NCI-H146 (cell line): ENCODE data around the gene MGST2.

Source experiments
- DNase-seq: peaks from one replicate; lab custom pipeline; 2025; lab: John Stamatoyannopoulos, UW

MGST2 gene

DNA sequence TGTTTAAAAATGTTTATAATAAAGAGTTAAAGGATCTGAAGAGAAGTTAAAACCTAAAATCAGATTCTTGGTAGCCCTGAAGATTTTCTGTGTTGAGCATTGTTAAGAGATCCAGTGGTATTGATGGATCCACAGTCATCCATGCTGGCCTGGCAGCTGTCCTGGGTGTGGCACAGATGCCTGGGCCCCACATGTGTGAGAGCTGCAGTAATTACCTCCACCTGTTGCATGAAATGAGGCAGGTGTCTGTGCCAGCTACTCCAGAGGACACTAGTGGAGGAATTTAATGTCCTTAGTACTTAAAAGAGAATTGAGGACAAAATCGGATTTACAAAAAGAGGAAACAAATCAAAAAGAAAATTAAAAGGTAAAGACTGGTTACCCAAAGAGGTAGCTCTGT, 44.0 kb downstream of the MGST2 start:
- peak; percentile 39 for DNase-seq

- DNase-seq = no peak
Measured at GRCh38 chr4:139710073-139710472, 44.5 kb downstream of the MGST2 start.

DNA sequence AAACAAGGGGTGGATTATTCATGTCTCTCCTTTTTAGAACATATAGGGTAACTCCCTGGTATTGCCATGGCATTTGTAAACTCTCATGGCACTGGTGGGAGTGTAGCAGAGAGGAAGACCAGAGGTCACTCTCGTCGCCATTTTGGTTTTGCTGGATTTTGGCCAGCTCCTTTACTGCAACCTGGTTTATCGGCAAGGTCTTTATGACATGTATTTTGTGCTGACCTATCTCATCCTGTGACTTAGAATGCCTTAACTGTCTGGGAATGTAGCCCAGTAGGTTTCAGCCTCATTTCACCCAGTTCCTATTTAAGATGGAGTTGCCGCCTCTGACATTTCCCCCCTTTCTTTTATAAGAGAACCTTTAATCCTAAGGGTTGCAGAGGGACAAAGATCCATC, 45.8 kb downstream of the MGST2 start:
- no peak for DNase-seq

- DNase-seq = no peak
Measured at GRCh38 chr4:139712882-139713281, 47.3 kb downstream of the MGST2 start.

DNA sequence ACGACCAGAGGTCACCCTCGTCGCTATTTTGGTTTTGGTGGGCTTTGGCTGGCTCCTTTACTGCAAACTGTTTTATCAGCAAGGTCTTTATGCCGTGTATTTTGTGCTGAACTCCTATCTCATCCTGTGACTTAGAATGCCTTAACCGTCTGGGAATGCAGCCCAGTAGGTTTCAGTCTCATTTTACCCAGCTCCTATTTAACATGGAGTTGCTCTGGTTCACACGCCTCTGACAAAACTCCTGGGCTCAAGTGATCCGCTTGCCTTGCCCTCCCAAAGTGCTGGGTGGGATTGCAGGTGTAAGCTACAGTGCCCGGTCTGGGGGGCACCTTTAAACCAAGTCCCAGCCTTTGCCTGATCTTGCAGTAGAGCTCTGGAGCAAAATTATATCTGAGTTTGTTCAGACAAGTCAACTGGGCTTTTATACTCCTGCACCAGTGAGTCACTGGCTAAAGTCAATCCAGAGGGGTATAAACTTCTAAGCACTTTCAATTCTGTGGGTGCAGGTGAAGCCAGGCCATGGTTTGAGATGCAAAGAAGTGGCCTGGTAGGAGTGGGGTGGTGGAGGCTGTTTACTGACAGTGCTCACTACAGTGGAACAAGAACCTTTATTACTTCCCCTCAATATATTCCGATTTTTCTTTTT, 50.2 kb downstream of the MGST2 start:
- no peak for DNase-seq

DNA sequence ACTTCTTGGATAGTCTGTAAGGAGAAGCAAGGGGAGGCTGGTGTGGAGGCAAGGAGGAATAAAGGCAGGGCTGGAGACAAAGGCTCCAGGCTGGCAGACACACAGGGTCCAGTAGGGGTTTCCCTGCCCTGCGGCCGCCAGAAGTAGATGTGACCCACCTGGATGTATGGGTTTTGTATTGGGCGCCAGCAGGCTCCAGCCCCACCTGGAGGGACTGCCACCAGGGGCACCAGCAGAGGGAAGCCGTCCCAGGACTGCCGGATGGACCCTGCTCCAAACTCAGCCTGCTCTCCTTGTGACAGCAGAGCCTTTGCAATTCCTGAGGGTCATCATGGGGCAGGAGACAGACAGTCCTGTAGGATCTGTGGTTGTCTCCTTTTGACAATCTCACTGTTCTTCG, 52.7 kb downstream of the MGST2 start:
- no peak for DNase-seq

- DNase-seq = no peak
Measured at GRCh38 chr4:139718833-139719232, 53.2 kb downstream of the MGST2 start.

DNA sequence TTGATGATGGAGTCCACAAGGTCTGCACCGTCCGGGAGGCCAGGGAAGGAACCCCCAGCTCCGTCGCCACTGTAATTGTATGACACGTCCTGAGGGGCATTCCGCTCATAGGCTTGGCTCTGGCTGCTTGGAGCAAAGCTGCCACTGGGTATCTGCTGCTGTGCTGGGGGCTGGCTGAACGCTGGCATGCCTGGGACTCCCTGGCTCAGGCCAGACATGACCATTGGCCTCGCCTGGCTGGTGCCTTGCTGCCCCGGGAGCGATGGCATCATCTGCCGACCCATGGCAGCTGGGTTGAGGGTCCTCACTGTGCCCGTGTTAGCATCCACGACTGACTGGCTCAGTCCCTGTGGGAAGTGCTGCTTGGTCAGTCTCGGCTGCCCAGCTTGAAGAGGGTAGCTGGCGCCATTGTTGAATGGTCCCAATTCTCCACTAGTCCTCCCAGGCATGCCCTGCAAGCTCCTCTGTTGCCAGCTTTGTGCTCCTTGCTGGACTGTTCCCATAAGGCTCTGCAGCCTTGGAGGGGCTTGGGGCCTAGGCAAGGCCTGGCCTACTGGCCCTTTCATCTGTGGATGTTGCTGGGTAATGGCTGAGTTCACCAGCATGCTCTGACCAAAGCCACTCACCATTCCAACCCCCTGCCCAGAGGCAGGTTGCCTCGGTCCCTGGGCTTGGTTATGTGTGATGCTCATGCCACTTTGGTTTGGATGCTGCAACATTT, 53.9 kb downstream of the MGST2 start:
- DNase-seq = no peak

- DNase-seq = no peak
Measured at GRCh38 chr4:139720806-139721205, 55.2 kb downstream of the MGST2 start.

- DNase-seq = no peak
Measured at GRCh38 chr4:139721789-139722188, 56.2 kb downstream of the MGST2 start.

DNA sequence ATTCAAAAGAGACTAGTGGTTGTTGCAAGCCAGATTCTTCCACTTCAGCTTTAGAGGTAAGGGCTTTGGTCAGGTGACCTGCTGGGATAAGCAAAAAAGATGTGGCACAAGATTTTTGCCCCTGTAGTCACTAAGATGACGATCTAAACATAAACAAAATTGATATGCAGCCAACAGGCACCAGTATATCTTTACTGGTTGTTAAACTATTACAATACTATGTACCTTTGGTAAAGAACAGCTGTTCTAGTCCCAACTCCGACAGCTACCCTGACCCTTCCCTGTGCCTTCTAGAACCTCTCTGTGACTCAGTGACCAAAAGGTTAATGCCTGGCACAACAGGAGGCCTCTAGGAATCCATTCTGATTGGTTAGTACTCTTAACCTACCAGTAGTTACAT, 59.6 kb downstream of the MGST2 start:
- no peak for DNase-seq

GRCh38 chr4:139726615-139727014, 61.0 kb downstream of the MGST2 start:
- no peak for DNase-seq

DNA sequence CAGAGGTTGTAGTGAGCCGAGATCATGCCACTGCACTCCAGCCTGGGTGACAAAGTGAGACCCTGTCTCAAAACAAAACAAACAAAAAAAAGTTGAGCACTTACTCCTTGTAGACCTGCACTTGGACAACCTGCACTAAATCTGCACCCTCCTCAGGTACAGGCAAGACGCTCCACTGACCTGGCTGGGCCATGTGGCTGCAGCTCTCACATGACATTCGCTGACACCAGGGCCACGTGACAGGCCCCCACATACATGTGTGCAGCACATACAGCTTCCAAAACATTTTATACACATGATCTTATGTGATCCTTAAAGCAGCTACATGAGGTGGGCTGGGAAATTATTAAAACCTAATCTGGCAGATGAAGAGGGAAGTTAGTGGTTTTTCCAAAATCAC, 62.5 kb downstream of the MGST2 start:
- DNase-seq = no peak

GRCh38 chr4:139728840-139729239, 63.2 kb downstream of the MGST2 start:
- peak; percentile 95 for DNase-seq

GRCh38 chr4:139732991-139733570, 67.5 kb downstream of the MGST2 start:
- no peak for DNase-seq

DNA sequence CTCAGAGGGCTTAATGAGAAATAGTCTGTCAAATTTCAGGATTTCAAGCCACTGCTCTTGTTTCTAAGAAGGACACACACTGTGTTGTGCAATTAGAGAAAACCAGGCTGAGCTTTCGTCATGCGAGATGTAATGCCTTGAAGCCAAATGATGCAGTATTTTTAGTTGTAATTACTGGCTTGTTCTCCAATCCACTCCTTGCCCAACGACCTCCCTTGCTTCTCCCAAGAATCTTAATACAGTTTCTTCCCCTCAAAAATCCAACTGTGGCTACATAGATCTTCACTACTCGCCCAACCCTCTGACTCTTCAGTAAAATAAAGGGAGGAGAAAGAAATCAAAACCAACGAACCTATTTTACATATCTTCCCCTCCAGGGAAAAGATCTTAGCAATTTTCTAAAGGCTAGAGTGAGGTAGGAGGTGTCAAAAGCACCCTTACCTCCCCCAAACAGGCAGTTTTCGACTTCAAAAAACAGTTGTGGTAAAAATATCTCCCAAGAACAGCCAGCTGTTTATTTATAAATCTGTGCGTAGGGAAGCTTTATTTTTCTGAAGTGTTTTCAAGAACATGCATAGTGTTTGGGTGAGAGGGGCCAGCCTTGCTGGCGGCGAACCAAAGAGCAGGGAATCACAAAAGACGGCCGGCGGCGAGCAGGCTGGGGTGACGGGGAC, 68.7 kb downstream of the MGST2 start:
- DNase-seq = peak; percentile 18

DNA sequence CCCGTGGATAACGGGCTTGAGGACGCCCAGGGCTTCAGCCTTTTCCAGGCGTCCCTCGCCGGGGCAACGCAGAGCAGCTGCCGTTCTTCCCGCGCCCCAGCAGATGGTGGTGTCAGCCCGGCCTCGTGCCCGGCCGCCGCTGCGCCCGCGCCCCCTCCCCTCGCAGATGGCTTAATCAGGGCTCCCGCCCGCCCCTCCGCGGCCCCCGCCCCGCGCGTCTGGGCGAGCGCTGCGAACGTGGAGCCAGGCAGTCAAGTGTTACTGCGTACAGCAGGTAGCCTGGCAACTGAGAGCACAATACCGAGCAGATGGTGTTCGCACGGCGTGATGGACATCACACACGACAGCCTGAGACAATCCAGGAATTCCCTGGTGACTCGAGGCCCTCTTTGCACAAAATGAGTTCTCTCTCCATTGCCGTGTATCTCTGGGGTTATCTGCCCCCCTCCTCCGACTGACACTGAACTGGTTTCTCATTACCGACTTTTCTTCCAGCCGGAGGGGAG, 69.3 kb downstream of the MGST2 start:
- DNase-seq = peak; percentile 93

DNA sequence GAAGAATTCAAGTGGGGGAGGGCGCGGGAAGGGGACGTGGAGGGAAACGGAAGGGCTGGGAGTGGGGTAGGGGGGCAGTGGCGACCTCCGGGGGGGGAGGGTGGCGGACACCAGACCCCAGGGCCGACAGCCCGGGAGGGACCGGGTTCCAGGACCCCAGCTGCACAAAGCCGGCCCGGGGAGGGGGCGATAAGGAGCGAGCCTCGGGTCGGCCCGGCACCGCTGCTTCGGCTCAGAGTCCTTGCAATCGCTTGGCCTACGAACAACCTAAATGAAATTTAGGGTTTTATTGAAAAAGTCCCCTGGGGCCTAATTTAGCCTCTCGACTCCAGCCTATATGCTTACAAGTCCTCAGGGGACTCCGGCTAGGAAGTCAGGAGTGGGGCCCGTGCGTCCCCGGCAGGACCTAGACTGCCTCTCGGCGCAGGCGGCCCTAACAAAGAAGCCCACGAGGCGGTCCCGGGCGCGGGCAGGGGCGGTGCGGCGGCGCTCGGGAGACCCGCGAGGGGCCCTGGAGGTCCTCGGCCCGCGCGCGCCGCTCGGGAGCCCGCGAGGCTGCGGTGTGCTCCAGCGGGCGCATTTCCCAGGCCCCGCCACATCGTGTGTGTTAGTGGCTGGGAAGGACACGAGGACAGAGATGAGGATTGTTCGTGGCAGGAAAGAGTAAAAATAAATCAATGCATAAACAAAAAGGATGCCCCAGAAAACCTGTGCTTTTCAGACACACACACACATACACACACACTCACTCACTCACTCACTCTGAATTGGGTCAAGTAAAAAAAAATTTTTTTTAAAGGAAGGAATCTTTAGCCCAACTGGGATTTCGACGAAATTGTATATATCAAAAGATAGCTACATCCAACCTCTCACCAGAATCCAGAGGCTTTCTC, 70.0 kb downstream of the MGST2 start:
- no peak for DNase-seq

DNA sequence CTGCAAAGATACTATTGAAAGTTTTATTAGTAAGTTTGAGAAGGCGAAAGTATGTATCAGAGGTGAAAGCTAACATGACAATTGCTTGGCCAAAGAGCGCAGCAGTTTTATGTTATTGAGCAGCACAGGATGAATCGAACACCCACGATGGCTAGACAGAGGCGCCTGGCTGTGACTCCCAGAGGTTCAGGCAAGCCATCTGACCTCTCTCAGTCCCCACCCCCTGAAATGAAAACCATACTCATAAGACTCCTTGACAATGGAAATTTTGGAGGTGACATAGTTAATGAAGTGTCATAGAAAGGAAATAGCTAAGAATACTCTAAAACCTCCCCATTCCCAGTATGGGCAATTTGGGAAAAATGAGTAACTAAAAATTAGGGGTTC, 70.6 kb downstream of the MGST2 start:
- DNase-seq = no peak

GRCh38 chr4:139736661-139737060, 71.0 kb downstream of the MGST2 start:
- DNase-seq = no peak

- no peak for DNase-seq
Measured at GRCh38 chr4:139738846-139739613, 73.4 kb downstream of the MGST2 start.
